Measurements from ENCODE around the gene LUC7L2. TPM values are rescaled to one million over a fixed set of nuclear protein-coding genes. Genes with fewer than 3 reads are reported as not detected.

Gene LUC7L2
- total and polyA plus RNA-seq, 9 of the 15 experiments (the other 6 are each of a cell fraction or from before 2014, with no cell fraction given) = 56.1 to 207 (median 141) TPM

DNA sequence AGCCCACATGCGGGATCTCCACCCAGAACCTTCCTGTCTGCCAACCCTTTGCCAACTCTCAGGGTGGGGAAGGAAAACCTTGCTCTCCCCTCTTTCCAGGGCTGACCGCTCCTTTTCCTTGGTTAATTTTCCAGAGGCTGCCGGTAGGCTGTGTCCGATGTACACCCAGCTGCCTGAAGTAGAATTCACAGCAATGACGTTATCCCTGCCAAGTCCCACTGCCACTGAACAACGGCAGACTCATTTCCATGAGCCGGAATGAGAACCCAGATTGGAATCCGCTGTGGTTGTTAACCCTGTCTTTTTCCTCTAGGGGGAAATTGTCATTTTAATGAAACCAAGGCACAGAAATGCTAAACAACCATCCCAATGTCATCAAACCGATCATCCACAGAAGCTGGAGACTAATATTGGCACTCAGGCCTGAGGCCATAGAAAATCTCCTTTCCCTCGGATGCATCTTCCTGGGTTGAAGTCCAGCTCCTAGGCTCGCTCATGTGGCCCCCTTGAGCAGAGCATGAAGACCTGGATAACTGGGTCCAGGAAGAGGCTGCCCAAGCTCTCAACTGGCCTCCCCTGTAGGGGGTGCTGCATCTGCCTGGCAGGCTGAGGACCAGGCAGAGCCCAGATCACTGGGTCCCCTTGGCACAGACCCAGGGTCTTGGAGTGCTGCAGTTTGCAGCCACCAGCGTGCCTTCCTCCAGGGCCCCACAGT lies 93.4 kb downstream of the LUC7L2 start:
- in situ Hi-C loops (cut with MboI) = no loop called here
- peak; percentile 38; the same call in 2 of the 3 replicates for ATAC-seq
- BruUV-seq (replicated peaks) = no TSS peak

More for the DNA sequence above, 93.4 kb downstream of the LUC7L2 start:
- H3K9me3 ChIP-seq (replicated peaks; ENCODE audit: control insufficient read depth, insufficient read depth, low read depth, low read length) = no peaks in the 10 kb centered on the region
- no peak overlapping the region for H3K27ac ChIP-seq (ENCODE audit: extremely low read depth, low read depth, low read length)
- DNase-seq (ENCODE audit: extremely low read depth in 1 of 4, low spot score in 3 of 4) (no peak), FAIRE-seq (peak; percentile 23)
- 20% methylated on average over 12 of the region's 12 CpGs for WGBS (ENCODE audit: insufficient coverage, low coverage, missing lambda C conversion rate)
- peak overlapping the region in 1 of 2 experiments; percentile 60; a peak in 2 of 4 replicates for H3K9ac ChIP-seq (ENCODE audit: insufficient read depth in 1 of 2, low read depth in 2 of 2, low read length in 2 of 2)
- no peaks in the 10 kb centered on the region for H3K36me3 ChIP-seq (ENCODE audit: control insufficient read depth, insufficient read depth, low read length)
- H3K4me3 ChIP-seq = no peak overlapping the region
- POLR2A ChIA-PET = interaction anchor here (0.6 to 1.3 kb wide), 3 partner anchors 8 to 73 kb away, joined by 3 to 4 read pairs (median 3); no protein-coding TSS in a partner anchor
- H3K4me1 ChIP-seq (replicated peaks in 1 of 2; ENCODE audit: control insufficient read depth in 2 of 2, insufficient read depth in 2 of 2, low read length in 2 of 2) = peaks cover 12 to 17% of the 10 kb centered on the region in 2 experiments; a peak in 4 of 5 replicates
- no peaks in the 10 kb centered on the region for H3K9me1 ChIP-seq (ENCODE audit: control insufficient read depth, insufficient read depth, low read length)
- CTCF ChIA-PET (ENCODE audit: low intra/inter-chr PET ratio) = no interaction called here
- intact Hi-C loops (cut with micrococcal nuclease) = no loop called here
- H3K79me2 ChIP-seq (ENCODE audit: control insufficient read depth, insufficient read depth, low read length) = no peaks in the 10 kb centered on the region
- H3K27me3 ChIP-seq (ENCODE audit: control insufficient read depth in 2 of 2, insufficient read depth in 2 of 2, low read length in 2 of 2) = peaks cover 0 to 25% of the 10 kb centered on the region in 2 experiments; a peak in 2 of 5 replicates
- H4K20me1 ChIP-seq (replicated peaks; ENCODE audit: control insufficient read depth, insufficient read depth, low read length) = no peaks in the 10 kb centered on the region
- TF ChIP-seq ZNF124 (CRISPR knock-in tag; IDR thresholded peaks at IDR 0.05) (0 out of 2 replicates have a peak, but pooled peaks have one; percentile 11), POLR3A (IDR thresholded peaks at IDR 0.05; ENCODE audit: borderline replicate concordance, extremely low read depth, insufficient read depth, insufficient read length) (no peak), NFIC (IDR thresholded peaks at IDR 0.05) (peak; percentile 27; the same call in 1 of the 2 replicates), SPI1 (IDR thresholded peaks at IDR 0.05; ENCODE audit: borderline replicate concordance, low read depth, low read length) (no peak), ZNF79 (CRISPR knock-in tag; IDR thresholded peaks at IDR 0.05; ENCODE audit: low read depth) (no peak), SMARCA5 (IDR thresholded peaks at IDR 0.05) (0 out of 2 replicates have a peak, but pooled peaks have one; percentile 25), PHF20 (IDR thresholded peaks at IDR 0.05; ENCODE audit: partially characterized antibody) (no peak)
- TF ChIP-seq, protein P1, sequence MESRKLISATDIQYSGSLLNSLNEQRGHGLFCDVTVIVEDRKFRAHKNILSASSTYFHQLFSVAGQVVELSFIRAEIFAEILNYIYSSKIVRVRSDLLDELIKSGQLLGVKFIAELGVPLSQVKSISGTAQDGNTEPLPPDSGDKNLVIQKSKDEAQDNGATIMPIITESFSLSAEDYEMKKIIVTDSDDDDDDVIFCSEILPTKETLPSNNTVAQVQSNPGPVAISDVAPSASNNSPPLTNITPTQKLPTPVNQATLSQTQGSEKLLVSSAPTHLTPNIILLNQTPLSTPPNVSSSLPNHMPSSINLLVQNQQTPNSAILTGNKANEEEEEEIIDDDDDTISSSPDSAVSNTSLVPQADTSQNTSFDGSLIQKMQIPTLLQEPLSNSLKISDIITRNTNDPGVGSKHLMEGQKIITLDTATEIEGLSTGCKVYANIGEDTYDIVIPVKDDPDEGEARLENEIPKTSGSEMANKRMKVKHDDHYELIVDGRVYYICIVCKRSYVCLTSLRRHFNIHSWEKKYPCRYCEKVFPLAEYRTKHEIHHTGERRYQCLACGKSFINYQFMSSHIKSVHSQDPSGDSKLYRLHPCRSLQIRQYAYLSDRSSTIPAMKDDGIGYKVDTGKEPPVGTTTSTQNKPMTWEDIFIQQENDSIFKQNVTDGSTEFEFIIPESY (CRISPR knock-in tag; IDR thresholded peaks at IDR 0.05) = no peak
- TF ChIP-seq, protein P2, sequence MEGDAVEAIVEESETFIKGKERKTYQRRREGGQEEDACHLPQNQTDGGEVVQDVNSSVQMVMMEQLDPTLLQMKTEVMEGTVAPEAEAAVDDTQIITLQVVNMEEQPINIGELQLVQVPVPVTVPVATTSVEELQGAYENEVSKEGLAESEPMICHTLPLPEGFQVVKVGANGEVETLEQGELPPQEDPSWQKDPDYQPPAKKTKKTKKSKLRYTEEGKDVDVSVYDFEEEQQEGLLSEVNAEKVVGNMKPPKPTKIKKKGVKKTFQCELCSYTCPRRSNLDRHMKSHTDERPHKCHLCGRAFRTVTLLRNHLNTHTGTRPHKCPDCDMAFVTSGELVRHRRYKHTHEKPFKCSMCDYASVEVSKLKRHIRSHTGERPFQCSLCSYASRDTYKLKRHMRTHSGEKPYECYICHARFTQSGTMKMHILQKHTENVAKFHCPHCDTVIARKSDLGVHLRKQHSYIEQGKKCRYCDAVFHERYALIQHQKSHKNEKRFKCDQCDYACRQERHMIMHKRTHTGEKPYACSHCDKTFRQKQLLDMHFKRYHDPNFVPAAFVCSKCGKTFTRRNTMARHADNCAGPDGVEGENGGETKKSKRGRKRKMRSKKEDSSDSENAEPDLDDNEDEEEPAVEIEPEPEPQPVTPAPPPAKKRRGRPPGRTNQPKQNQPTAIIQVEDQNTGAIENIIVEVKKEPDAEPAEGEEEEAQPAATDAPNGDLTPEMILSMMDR (IDR thresholded peaks at IDR 0.05 in 2 of 3, conservative IDR thresholded peaks at IDR 0.05 in 1 of 3; ENCODE audit: insufficient read depth in 2 of 3, low read depth in 1 of 3, low read length in 3 of 3) = peak; percentile 31 to 61 (median 42); a peak in 4 of 6 replicates
- TF ChIP-seq, protein P3, sequence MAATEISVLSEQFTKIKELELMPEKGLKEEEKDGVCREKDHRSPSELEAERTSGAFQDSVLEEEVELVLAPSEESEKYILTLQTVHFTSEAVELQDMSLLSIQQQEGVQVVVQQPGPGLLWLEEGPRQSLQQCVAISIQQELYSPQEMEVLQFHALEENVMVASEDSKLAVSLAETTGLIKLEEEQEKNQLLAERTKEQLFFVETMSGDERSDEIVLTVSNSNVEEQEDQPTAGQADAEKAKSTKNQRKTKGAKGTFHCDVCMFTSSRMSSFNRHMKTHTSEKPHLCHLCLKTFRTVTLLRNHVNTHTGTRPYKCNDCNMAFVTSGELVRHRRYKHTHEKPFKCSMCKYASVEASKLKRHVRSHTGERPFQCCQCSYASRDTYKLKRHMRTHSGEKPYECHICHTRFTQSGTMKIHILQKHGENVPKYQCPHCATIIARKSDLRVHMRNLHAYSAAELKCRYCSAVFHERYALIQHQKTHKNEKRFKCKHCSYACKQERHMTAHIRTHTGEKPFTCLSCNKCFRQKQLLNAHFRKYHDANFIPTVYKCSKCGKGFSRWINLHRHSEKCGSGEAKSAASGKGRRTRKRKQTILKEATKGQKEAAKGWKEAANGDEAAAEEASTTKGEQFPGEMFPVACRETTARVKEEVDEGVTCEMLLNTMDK (IDR thresholded peaks at IDR 0.05; ENCODE audit: borderline replicate concordance, insufficient read depth, low read depth, low read length, poor library complexity, severe bottlenecking) = peak; percentile 55
- peak overlapping the region; percentile 58 for H2AFZ ChIP-seq (ENCODE audit: low read depth, low read length)
- no peak overlapping the region for H3K4me2 ChIP-seq (ENCODE audit: insufficient read depth, low read length)
